GM21737 (cell line): ENCODE measurements around the gene PHLDB2.

Source experiments
- ATAC-seq: cut with Tn5 transposase; IDR thresholded peaks from one replicate; pipeline ENCODE4 v1.9.1; 2021; ENCODE audit warnings: mild to moderate bottlenecking, moderate library complexity; ENCODE audit not compliant: unreplicated experiment

Gene PHLDB2

DNA sequence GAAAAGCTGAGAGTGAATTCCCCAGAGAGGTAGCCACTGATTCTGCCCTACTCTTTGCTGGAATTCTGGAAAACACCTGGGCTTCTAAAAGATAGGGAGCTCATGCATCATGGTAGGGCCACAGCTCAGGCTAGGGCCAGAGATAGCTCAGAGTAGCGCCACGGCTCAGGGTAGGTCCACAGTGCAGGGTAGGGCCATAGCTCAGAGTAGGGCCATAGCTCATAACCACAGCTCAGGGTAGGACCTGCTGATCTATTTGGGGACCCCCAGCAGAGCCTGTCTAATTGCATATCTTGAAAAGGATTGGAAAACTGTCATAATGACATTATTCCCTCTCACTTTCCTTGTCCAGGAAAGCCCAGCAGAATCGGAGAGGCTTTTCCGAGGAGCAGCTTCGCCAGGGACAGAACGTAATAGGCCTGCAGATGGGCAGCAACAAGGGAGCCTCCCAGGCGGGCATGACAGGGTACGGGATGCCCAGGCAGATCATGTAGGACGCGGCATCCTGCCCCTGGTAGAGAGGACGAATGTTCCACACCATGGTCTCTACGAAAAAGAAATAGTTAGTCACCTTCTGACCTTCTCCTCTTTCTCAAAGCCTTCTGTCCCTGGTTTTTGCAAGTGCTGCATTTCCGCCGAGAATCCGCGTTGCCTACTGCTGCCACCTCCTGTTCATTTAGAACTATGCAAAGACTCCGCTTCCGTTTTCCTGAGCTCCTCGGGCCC, 154.2 kb downstream of the PHLDB2 start:
- peak; percentile 78 for ATAC-seq

DNA sequence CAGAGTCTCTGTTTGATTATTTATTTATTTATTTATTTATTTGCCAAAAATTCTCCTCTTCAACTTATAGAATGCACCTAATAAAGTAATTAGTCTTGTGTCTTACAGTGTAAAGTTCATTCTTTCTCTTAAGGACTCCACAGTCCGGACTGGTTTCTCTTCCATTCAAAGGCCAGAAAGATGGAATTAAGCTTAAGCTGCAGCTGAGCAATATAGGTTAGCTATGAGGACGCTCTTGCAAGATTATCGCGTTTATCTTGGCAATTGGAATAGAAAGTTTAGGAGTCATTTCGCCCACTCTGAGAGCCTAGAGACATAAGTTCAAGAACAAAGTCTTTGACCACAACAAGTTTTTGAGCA, 154.7 kb downstream of the PHLDB2 start:
- ATAC-seq, result no peak

DNA sequence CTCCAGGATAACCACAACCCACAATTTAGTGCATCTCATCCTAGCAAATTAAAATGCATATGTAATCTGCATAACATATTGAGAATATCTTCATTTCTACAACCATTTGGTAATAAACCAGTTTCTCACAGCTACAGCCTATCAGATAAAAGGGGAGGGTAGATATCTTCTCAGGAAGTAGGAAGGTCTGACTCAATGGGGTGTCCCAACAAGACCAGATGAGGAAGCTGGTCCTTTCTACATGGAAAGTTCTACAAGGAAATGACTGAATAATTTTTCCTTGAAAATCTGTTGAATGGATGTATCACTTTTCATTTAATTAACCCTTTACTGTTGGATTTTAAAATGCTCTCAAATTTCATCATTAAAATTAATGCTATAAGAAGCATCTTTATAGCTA, 158.0 kb downstream of the PHLDB2 start:
- ATAC-seq, result no peak

DNA sequence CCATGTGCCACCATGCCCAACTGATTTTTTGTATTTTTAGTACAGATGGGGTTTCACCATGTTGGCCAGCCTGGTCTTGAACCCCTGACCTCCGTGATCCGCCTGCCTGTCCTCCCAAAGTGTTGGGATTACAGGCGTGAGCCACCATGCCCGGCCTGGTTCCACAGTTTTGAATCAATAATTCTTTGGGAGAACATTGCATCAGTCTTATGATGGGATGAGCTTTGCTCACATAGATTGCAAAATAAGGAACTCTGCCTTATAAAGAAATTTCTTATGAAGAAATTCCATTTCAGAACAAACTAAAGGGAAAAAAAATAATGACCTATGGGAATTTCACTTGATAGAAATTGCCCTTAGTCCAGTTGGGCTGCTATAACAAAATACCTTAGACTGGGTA, 159.6 kb downstream of the PHLDB2 start:
- no peak for ATAC-seq

DNA sequence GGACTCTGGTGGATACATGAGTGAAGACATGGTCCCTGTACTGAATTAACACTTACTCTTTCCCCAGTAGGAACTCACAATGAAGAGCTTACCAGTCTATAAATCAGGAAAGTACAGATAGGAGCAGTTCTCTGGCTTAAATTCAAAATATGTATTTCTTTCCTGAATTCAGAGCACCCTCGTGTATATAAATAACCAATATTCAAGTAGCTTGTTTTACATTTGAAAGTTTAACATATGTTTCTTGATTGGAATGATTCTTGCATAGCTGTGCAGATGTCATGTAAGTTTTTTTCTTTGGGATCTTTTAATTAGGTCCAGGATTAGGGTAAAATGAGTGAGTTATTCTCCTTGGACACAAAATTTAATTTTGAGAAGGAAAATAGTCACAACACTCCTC, 160.7 kb downstream of the PHLDB2 start:
- no peak for ATAC-seq

DNA sequence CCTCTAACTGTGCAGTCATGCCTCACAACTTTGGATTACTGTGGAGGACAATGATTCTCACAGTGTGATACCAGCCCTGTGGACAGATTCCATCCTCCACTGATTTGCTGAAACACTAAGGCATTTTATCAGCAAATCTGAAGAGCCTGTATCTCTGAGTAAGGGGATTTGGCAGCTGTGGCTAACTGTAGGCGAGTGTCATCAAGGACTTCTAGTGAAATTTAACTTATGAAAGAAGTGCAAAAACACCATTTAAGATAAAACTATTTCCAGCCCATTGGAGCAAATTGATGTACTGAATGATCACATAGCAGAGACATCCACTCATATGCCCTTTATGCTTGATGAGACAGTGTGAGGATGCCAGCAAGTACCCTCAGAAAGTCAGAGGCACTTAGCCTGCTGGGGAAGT, 161.6 kb downstream of the PHLDB2 start:
- ATAC-seq, result no peak
